ENCODE data around the gene CTDSPL. TPM values are rescaled to one million over a fixed set of nuclear protein-coding genes. Genes with fewer than 3 reads are reported as not detected.
"Not testable (repeated sequence)": the region's sequence is repeated elsewhere in the genome, so short reads cannot be mapped to it uniquely, and the experiment has no call there.

Gene CTDSPL
- total RNA-seq, 2 donors from 2014 or later = 75.0 to 76.7 TPM

GRCh38 chr3:37986479-37987314 is 125.0 kb downstream of the CTDSPL start:
- Histone ChIP-seq H3K4me3 (no peak overlapping the region), H3K9ac (ENCODE audit: low read depth in 2 of 2, low read length in 2 of 2) (peak overlapping the region; percentile 56 to 71), H3K4me1 (peaks cover 22% of the 10 kb centered on the region)

GRCh38 chr3:37987315-37987697 is 125.6 kb downstream of the CTDSPL start:
- TF ChIP-seq CTCF (IDR thresholded peaks at IDR 0.05) = no peak
- H3K27me3 ChIP-seq = no peaks in the 10 kb centered on the region
- DNase-seq = peak; percentile 67
- intact Hi-C loops (cut with DNase I) = no loop called here
- no peaks in the 10 kb centered on the region for H3K9me3 ChIP-seq
- H3K4me3 ChIP-seq = no peak overlapping the region
- H3K4me1 ChIP-seq = peaks cover 22% of the 10 kb centered on the region
- no peaks in the 10 kb centered on the region for H3K36me3 ChIP-seq
- H3K27ac ChIP-seq = peak overlapping the region; percentile 91
- H3K9ac ChIP-seq (ENCODE audit: low read depth in 2 of 2, low read length in 2 of 2) = peak overlapping the region; percentile 56 to 71

More at GRCh38 chr3:37986479-37987314, 125.0 kb downstream of the CTDSPL start:
- H3K27ac ChIP-seq = peak overlapping the region; percentile 91
- H3K27me3 ChIP-seq = no peaks in the 10 kb centered on the region
- no peaks in the 10 kb centered on the region for H3K9me3 ChIP-seq
- peak; percentile 96 for DNase-seq
- TF ChIP-seq CTCF (IDR thresholded peaks at IDR 0.05) = no peak
- intact Hi-C loops (cut with DNase I) = no loop called here
- no peaks in the 10 kb centered on the region for H3K36me3 ChIP-seq

GRCh38 chr3:37987751-37988179 is 126.1 kb downstream of the CTDSPL start:
- peak; percentile 64 for DNase-seq
- intact Hi-C loops (cut with DNase I) = no loop called here
- Histone ChIP-seq H3K4me1 (peaks cover 22% of the 10 kb centered on the region), H3K27ac (peak overlapping the region; percentile 91), H3K4me3 (no peak overlapping the region), H3K36me3 (no peaks in the 10 kb centered on the region), H3K9ac (ENCODE audit: low read depth in 2 of 2, low read length in 2 of 2) (peak overlapping the region; percentile 56 to 71), H3K27me3 (no peaks in the 10 kb centered on the region), H3K9me3 (no peaks in the 10 kb centered on the region)
- TF ChIP-seq CTCF (IDR thresholded peaks at IDR 0.05) = no peak

- Histone ChIP-seq H3K27ac (peak overlapping the region; percentile 91), H3K9ac (ENCODE audit: low read depth in 2 of 2, low read length in 2 of 2) (peak overlapping the region in 1 of 2 donors; percentile 71), H3K4me1 (peaks cover 25% of the 10 kb centered on the region)
- intact Hi-C loops (cut with DNase I); H3K36me3 ChIP-seq; H3K4me3 ChIP-seq; DNase-seq; H3K27me3 ChIP-seq; H3K9me3 ChIP-seq: not testable (repeated sequence)
Observed at GRCh38 chr3:37988376-37988775, 126.7 kb downstream of the CTDSPL start.

DNA sequence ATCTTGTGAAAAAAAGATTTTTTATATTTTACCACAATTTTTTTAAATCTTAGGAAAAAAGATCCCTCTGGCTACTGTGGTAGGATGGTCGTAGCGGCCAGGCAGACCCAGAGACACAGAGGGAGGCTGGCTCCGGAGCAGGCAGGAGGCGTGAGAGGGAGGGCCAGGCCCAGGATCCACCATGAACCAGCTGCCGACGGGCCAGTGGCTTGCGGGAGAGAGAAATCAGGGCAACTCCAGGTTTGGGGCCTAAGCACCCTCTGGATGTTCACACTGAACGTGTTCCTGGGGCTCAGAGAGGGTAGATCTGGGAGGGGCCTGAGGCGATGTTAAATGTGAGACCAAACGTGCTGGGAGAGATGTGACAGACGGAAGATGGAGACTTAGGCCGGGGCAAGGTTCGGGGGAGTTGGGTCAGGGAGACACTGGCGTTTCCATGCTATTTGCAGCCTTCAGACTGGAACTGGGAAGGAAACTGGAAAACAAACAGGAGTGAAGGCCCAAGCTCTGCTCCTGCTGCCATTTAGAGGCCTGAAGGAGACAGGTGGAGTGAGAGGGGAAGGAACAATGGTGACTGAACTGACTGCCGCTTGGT is 127.3 kb downstream of the CTDSPL start:
- Histone ChIP-seq H3K4me1 (peaks cover 28% of the 10 kb centered on the region), H3K27ac (no peak overlapping the region), H3K36me3 (no peaks in the 10 kb centered on the region), H3K4me3 (no peak overlapping the region), H3K27me3 (no peaks in the 10 kb centered on the region), H3K9me3 (no peaks in the 10 kb centered on the region), H3K9ac (ENCODE audit: low read depth in 2 of 2, low read length in 2 of 2) (peak overlapping the region in 1 of 2 donors; percentile 98)
- no peak for TF ChIP-seq CTCF (IDR thresholded peaks at IDR 0.05)
- DNase-seq = no peak
- intact Hi-C loops (cut with DNase I) = no loop called here
